Central memory CD8-positive, alpha-beta T cell (primary cell): Measurements from ENCODE around the gene PNKD.

Experiments used
- ATAC-seq: fragments of 150-1000 bp; cut with Tn5 transposase; replicated peaks from 2 replicates; pipeline ENCODE4 v1.10.0; 2022; ENCODE audit warnings: mild to moderate bottlenecking, moderate FRiP score, moderate number of reproducible peaks; ENCODE audit not compliant: poor library complexity, severe bottlenecking; ENCODE audit errors: extremely low read depth
- DNase-seq, 2 donors: peaks; one replicate each; pipeline ENCODE4 v3.0.0; 2021; ENCODE audit warnings: low spot score in 2 of 2
- H3K27ac Mint-ChIP-seq: one replicate; pipeline ENCODE4 v1.8.0; 2022; ENCODE audit warnings: low read depth, mild to moderate bottlenecking, moderate library complexity, mixed read lengths
- H3K27me3 Mint-ChIP-seq: one replicate; pipeline ENCODE4 v1.8.0; 2022; ENCODE audit warnings: mixed read lengths
- H3K36me3 Mint-ChIP-seq: one replicate; pipeline ENCODE4 v1.8.0; 2022; ENCODE audit warnings: mild to moderate bottlenecking, moderate library complexity, mixed read lengths; ENCODE audit not compliant: insufficient read depth
- H3K4me1 Mint-ChIP-seq: one replicate; pipeline ENCODE4 v1.8.0; 2022; ENCODE audit warnings: mixed read lengths
- H3K4me3 Mint-ChIP-seq: one replicate; pipeline ENCODE4 v1.8.0; 2022; ENCODE audit warnings: mild to moderate bottlenecking, moderate library complexity, mixed read lengths
- H3K9me3 Mint-ChIP-seq: one replicate; pipeline ENCODE4 v1.8.0; 2022; ENCODE audit warnings: mixed read lengths

The PNKD gene

GRCh38 chr2:218236829-218237228 is 33.5 kb upstream of the PNKD start:
- no peak for ATAC-seq
- Mint-ChIP-seq H3K4me1 (peaks cover 24% of the 10 kb centered on the region), H3K27me3 (no peaks in the 10 kb centered on the region), H3K27ac (no peak overlapping the region), H3K36me3 (peaks cover 95% of the 10 kb centered on the region), H3K4me3 (no peak overlapping the region), H3K9me3 (no peaks in the 10 kb centered on the region)
- DNase-seq, result no peak

GRCh38 chr2:218238887-218239286 is 31.4 kb upstream of the PNKD start:
- H3K4me3 Mint-ChIP-seq, result no peak overlapping the region
- no peaks in the 10 kb centered on the region for H3K9me3 Mint-ChIP-seq
- H3K4me1 Mint-ChIP-seq, result peaks cover 20% of the 10 kb centered on the region
- DNase-seq (no peak), ATAC-seq (no peak)
- H3K27ac Mint-ChIP-seq, result no peak overlapping the region
- H3K27me3 Mint-ChIP-seq, result no peaks in the 10 kb centered on the region
- peaks cover 93% of the 10 kb centered on the region for H3K36me3 Mint-ChIP-seq

GRCh38 chr2:218244204-218244603 is 26.1 kb upstream of the PNKD start:
- no peaks in the 10 kb centered on the region for H3K9me3 Mint-ChIP-seq
- H3K4me3 Mint-ChIP-seq, result no peak overlapping the region
- H3K4me1 Mint-ChIP-seq, result peaks cover 22% of the 10 kb centered on the region
- H3K27ac Mint-ChIP-seq, result peak overlapping the region; percentile 84
- peaks cover 95% of the 10 kb centered on the region for H3K36me3 Mint-ChIP-seq
- DNase-seq (no peak), ATAC-seq (no peak)
- H3K27me3 Mint-ChIP-seq, result no peaks in the 10 kb centered on the region

GRCh38 chr2:218244665-218245064 is 25.7 kb upstream of the PNKD start:
- DNase-seq, result no peak
- no peak for ATAC-seq
- peak overlapping the region; percentile 84 for H3K27ac Mint-ChIP-seq
- no peaks in the 10 kb centered on the region for H3K9me3 Mint-ChIP-seq
- no peaks in the 10 kb centered on the region for H3K27me3 Mint-ChIP-seq
- peaks cover 22% of the 10 kb centered on the region for H3K4me1 Mint-ChIP-seq
- peaks cover 95% of the 10 kb centered on the region for H3K36me3 Mint-ChIP-seq
- H3K4me3 Mint-ChIP-seq, result no peak overlapping the region

GRCh38 chr2:218245214-218245613 is 25.1 kb upstream of the PNKD start:
- ATAC-seq, result no peak
- peaks cover 95% of the 10 kb centered on the region for H3K36me3 Mint-ChIP-seq
- no peaks in the 10 kb centered on the region for H3K9me3 Mint-ChIP-seq
- H3K4me1 Mint-ChIP-seq, result peaks cover 22% of the 10 kb centered on the region
- no peak overlapping the region for H3K4me3 Mint-ChIP-seq
- H3K27me3 Mint-ChIP-seq, result no peaks in the 10 kb centered on the region
- H3K27ac Mint-ChIP-seq, result peak overlapping the region; percentile 84
- no peak for DNase-seq

- no peak overlapping the region for H3K27ac Mint-ChIP-seq
- DNase-seq, result no peak
- peaks cover 100% of the 10 kb centered on the region for H3K36me3 Mint-ChIP-seq
- no peak overlapping the region for H3K4me3 Mint-ChIP-seq
- no peaks in the 10 kb centered on the region for H3K9me3 Mint-ChIP-seq
- no peaks in the 10 kb centered on the region for H3K27me3 Mint-ChIP-seq
- H3K4me1 Mint-ChIP-seq, result peaks cover 4% of the 10 kb centered on the region
- ATAC-seq, result no peak
These were observed 20.6 kb upstream of the PNKD start for GRCh38 chr2:218249691-218250090.

GRCh38 chr2:218252509-218253231 is 17.6 kb upstream of the PNKD start:
- H3K27me3 Mint-ChIP-seq, result no peaks in the 10 kb centered on the region

GRCh38 chr2:218253232-218253625 is 17.1 kb upstream of the PNKD start:
- peaks cover 92% of the 10 kb centered on the region for H3K36me3 Mint-ChIP-seq
- no peak overlapping the region for H3K4me3 Mint-ChIP-seq
- ATAC-seq (no peak), DNase-seq (no peak)
- H3K27me3 Mint-ChIP-seq, result no peaks in the 10 kb centered on the region
- no peak overlapping the region for H3K27ac Mint-ChIP-seq
- H3K9me3 Mint-ChIP-seq, result no peaks in the 10 kb centered on the region
- H3K4me1 Mint-ChIP-seq, result peaks cover 7% of the 10 kb centered on the region

More at GRCh38 chr2:218252509-218253231, 17.6 kb upstream of the PNKD start:
- Mint-ChIP-seq H3K4me1 (peaks cover 5% of the 10 kb centered on the region), H3K9me3 (no peaks in the 10 kb centered on the region), H3K36me3 (peaks cover 98% of the 10 kb centered on the region), H3K27ac (no peak overlapping the region), H3K4me3 (no peak overlapping the region)
- ATAC-seq (no peak), DNase-seq (no peak)

GRCh38 chr2:218255446-218255845 is 14.9 kb upstream of the PNKD start:
- Mint-ChIP-seq H3K36me3 (peaks cover 76% of the 10 kb centered on the region), H3K4me1 (peaks cover 7% of the 10 kb centered on the region)
- no peak for DNase-seq

GRCh38 chr2:218256612-218257350 is 13.5 kb upstream of the PNKD start:
- ATAC-seq (no peak), DNase-seq (no peak)
- no peak overlapping the region for H3K4me3 Mint-ChIP-seq
- no peaks in the 10 kb centered on the region for H3K9me3 Mint-ChIP-seq
- H3K4me1 Mint-ChIP-seq, result peaks cover 7% of the 10 kb centered on the region
- no peaks in the 10 kb centered on the region for H3K27me3 Mint-ChIP-seq
- H3K27ac Mint-ChIP-seq, result no peak overlapping the region
- peaks cover 65% of the 10 kb centered on the region for H3K36me3 Mint-ChIP-seq

More at GRCh38 chr2:218255446-218255845, 14.9 kb upstream of the PNKD start:
- ATAC-seq, result no peak
- Mint-ChIP-seq H3K9me3 (no peaks in the 10 kb centered on the region), H3K27ac (no peak overlapping the region), H3K27me3 (no peaks in the 10 kb centered on the region), H3K4me3 (no peak overlapping the region)

GRCh38 chr2:218257390-218257981 is 12.8 kb upstream of the PNKD start:
- ATAC-seq (peak; percentile 77), DNase-seq (peak; percentile 55 to 60)
- H3K9me3 Mint-ChIP-seq, result no peaks in the 10 kb centered on the region
- H3K27me3 Mint-ChIP-seq, result no peaks in the 10 kb centered on the region
- H3K4me1 Mint-ChIP-seq, result peaks cover 7% of the 10 kb centered on the region
- peak overlapping the region; percentile 53 for H3K27ac Mint-ChIP-seq
- peak overlapping the region; percentile 44 for H3K4me3 Mint-ChIP-seq
- peaks cover 59% of the 10 kb centered on the region for H3K36me3 Mint-ChIP-seq

GRCh38 chr2:218259099-218259961 is 11.0 kb upstream of the PNKD start:
- H3K36me3 Mint-ChIP-seq, result peaks cover 44% of the 10 kb centered on the region
- DNase-seq (no peak), ATAC-seq (no peak)
- H3K4me3 Mint-ChIP-seq, result no peak overlapping the region
- no peaks in the 10 kb centered on the region for H3K9me3 Mint-ChIP-seq
- H3K27ac Mint-ChIP-seq, result peak overlapping the region; percentile 62
- H3K27me3 Mint-ChIP-seq, result no peaks in the 10 kb centered on the region
- peaks cover 20% of the 10 kb centered on the region for H3K4me1 Mint-ChIP-seq
